ENCODE results near the gene MLLT3.

Gene MLLT3

DNA sequence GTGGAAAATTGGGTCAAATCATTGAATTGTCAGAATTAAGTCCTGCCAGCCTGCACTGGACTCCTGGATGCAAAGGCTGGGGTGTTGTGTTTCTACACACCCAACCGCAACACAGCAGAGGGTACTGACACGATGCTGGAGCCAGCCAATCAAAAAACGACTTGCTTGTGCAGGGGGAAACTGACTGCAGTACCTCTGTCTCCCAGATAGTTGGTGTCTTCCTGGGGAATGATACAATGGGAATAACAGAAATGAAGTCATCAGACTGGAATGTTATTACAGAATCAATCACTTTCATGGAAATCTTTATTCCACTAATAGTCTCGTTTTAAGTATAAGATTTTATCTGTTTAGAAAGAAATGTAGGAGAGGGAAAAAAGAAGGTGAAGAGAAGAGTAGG lies 330.3 kb downstream of the MLLT3 start:
- no peak for FAIRE-seq
